AG20443 (cell line): ENCODE data around the gene ALDH1B1.

Experiments
- DNase-seq: peaks from one replicate; pipeline ENCODE4 v3.0.0; 2012; ENCODE audit warnings: low spot score, mixed read lengths

Gene ALDH1B1

DNA sequence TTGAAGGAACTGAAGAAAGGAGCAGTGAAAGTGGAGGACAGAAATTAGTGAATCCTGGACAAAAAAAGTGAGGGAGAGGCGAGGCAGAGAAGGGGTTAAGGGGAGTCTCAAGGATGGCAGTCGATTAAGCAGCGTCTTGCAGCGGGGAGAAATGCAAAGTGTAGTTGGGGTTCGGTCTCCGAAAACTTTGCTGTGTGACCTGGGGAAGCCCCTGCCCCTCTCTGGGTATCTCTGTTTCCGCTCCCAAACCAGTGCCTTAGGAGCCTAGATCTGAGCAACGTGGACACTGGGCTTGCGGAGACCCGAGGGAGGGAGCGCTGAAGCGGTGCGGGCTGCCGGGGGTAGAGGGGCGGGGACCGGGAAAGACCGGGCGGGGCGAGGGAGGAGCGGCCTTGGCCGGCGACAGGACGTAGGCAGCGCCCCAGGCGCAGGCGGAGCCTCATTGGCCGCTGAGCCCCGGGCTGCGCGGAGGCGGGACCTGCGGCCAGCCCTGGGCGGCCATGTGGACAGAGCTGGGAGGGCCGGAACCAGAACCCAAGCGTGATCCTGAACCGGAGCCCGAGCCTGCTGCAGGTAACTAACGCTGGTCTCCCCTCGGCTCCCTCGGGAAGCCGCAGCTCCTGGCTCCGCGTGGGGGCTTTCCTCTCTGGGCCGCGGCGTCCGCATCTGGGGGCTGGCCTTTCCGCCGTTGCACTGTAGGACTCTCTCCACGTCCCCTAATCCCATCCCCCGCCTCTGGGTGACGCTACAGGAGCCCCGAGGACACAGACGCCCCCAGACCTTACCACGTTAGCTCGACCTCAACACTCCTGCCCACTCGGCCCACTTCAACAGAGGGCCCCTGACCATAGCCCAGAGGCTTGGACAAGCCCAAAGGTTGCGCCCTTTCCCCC is at the start of gene ALDH1B1:
Gene ALDH1B1 (plus strand): TSS at position 468 of the 893 bp plus-strand sequence. CDS start 3,047 bp downstream, outside the sequence.
- peak; percentile 98 for DNase-seq

DNA sequence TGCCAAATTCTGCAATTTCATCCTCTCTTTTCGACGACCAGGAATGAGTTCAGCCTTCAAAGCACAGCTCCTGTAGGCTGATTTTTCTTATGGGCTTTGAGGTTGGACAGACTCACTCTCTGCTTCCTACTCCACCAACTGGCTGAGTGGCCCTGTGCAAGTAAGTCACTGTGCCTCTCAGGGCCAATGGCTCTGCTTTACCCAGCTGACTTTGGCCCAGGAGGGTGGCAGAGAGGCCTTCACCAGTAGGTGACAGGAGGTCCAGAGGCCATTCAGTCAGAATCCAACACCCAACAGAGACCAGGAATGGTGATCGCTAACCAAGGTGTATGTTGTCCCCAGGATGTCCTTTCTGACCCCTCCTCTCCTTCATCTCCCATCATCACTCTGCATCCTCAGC is 49.5 kb upstream of the ALDH1B1 start:
- no peak for DNase-seq

DNA sequence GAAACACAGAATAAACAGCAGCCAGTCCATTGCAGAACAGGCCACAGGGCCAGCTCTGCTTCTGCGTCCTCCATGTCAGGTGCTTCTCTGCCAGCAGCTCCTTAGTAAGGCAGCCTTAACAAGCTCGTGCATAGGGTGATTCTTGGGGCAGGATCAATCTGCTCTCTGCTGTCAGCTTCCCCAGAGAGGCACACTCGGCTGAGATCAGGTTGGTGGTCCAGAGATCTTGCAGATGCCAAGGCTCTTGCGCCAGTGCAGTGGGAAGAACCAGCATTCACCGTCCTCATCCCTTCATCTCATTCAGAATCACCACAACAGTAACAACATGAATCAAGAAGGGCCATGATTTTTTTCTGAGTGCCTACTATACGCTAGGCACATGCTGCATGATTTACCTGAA is 49.0 kb upstream of the ALDH1B1 start:
- DNase-seq = no peak

DNA sequence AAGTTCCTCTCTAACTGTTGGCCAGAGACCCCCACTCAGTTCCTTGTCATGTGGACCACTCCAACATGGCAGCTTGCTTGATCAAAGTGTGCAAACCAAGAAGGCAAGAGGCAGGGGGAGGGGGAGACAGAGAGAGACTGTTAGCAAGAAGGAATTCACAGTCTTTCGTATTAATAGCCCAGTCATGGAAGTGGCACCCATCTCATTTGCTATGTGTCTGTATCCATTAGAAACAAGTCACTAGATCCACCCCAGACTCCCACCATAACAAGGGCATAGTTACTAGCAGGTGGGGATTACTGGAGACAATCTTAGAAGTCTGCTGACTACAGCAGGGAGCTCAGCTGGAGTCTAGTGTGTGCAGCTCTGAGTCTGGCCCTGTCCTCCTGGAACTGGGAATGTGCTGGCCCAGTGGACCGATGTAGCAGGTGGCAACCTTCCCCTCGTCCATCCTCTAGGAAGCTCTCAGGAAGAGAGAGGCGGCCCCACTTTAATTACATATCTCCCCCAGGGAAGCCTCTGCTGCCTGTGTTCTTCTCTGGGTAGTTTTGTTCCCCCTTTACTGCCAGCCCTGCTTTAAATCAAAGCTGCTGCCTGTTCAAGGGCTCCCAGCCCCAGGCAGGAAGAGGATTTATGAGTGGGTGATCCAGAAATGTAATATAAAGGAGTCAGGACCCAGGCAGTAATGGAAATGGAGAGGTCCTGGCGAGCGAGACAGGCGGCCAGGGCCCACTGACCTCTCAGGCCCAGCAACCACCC is 47.8 kb upstream of the ALDH1B1 start:
- no peak for DNase-seq

DNA sequence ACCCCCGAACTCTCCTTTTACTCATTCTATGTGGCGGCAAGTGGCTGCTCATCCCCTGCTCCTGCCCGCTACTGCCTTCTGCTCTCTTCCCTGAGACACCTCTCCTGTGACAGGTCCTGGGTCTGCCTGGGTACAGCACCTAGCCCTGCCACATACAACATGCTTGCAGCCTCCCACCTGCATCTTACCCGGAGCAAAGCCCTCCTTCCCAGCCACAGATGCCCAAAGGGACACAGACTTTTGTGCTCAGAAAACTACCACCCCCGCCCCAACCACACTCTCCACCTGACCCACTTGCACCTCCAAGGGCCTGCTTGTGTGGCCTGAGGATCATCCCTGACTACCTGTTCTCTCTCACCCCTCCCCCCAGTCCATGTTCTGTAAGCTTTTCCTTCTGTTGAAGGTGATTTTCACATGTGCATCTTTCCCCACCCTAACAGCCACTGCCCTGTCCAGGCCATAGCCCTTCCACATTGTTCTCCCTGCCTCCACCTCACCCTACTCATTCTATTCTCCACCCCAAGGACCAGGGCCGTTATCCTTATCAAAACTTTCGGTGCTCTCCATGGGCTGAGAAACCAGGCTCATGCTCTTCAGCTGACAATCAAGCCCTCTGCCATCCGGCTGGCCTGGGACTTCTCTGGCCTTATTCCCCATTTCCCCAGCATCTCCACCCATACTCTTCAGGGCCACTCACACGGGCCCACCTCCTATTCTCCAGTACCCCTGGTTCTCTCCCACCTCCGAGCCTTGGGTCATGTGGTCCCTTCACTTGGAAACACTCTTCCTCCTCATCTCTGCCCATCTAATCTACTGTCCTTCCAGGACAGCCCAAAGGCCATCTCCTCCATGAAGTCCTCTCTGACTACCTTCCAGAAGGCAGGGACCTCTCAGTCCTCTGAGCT is 46.4 kb upstream of the ALDH1B1 start:
- no peak for DNase-seq

DNA sequence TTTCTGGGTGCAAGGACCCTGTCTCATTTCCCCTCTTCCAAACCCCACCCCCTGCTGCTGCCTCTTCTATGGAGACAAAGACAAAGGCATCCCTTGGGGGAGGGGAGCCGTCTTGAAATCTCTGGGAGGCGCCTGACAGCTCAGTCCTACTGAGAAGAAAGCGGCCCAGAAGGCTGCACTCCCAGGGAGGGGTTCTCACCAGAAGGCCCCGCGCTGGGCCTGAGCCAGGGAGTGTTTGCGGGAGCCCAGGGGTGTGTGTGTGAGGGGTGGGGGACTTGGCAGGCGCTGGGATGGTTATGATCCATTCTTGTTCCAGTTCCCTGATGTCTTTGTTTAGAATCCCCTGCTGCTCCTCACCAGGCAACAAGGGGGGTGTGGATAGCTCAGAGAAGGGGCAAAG is 45.7 kb upstream of the ALDH1B1 start:
- DNase-seq = no peak

DNA sequence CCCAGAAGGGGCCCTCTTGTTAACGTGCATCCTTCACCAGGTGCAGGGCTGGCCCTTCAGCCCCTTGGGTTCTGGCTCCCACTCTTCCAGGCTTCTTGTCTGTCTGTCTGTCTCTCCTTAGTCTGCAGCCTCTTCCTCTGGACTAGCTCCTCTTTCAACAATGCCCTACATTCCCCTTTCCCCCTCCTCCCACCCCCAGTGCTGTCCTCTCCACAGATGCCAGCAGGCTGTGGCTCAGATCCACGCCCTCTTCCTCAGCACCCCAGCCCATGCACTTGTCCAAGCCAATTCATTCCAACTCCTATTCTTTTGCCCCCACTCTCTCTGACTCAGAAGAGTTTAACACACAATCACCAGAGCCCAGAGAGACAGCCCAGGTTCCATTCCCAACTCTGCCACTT is 45.2 kb upstream of the ALDH1B1 start:
- no peak for DNase-seq

DNA sequence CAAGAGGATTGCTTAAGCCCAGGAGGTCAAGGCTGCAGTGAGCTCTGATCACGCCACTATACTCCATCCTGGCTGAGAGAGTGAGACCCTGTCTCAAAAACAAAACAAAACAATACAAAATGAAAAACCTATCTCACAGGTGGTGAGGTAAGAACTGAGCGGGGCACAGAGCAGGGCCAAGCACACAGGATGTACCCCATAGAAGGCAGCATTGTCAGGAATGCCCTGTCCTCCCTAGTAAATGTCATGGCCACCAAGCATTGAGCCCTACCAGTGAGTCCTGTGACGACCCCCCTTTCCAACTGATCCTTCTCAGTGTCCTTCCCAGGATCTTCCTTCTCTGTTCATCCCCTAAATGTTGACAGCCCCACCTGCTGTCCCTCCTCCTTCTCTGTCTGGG is 44.6 kb upstream of the ALDH1B1 start:
- DNase-seq = no peak

DNA sequence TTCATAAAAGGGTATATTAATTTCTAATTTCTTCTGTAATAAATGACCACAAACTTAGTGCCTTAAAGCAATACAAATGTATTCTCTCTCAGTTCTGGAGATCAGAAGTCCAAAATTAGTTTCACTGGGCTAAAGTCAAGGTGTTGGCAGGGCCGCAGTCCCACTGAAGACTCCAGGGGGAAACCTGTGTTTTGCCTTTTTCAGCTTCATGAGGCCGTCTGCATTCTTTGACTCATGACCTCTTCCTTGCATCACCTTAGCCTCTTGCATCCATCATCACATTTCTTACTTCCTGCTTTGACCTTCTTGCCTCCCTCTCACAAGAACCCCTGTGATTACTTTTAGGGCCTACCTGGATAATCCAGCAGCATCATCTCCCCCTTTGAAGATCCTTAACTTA is 42.0 kb upstream of the ALDH1B1 start:
- no peak for DNase-seq

DNA sequence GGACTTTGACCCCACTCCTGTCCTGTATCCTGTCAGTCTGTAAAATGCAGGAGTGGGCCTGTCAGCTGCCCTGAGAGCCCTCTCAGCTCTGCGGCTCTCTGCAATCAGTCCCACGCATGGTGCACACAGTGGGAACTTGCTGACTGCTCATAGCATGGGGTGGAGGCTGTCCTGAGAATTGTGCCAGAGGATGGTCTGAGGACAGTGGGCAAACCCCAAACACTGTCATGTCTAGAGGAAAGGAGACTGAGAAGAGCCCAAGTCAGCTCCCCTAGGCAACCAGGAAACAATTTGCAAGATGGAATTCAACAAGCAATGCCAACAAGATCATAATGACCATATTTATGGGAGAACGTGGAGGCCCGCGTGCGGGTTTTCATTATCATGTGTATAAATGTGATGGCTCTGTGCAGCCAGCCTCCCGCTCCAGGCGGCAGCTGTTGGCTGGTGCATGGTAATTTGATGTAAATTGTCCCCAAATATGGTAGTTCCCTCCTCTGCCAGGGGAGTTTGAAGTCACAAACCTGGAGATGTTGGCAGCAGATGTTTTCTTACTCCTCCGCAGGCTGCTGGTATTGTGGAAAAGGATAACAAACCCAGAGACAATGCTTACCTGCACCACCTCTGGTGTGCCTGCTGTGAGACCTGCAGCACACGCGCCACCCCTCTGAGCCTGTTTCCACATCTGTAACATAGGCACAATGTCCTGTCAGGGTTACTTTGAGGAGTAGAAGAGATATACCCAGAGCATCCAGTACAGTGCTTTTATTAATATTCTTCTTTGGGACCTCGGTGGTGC is 39.8 kb upstream of the ALDH1B1 start:
- DNase-seq = peak; percentile 22

DNA sequence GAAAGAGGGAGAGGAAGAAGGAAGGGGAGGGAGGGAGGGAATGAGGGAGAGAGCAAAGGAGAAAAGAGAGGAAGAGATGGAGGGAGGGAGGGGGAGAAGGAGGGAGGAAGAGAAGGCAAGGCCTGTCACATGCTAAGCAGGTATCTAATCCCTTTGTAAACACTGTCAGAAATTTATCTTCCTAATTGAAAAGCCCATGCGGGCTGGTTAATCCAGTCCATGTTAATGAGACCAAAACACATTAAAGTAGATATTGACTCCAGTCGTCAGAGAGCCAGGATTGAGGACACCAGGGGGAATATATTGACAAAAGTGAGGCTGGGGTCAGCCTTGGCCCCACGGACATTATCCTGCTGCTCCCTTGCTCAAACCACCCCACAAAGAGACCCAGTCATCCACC is 37.4 kb upstream of the ALDH1B1 start:
- no peak for DNase-seq

DNA sequence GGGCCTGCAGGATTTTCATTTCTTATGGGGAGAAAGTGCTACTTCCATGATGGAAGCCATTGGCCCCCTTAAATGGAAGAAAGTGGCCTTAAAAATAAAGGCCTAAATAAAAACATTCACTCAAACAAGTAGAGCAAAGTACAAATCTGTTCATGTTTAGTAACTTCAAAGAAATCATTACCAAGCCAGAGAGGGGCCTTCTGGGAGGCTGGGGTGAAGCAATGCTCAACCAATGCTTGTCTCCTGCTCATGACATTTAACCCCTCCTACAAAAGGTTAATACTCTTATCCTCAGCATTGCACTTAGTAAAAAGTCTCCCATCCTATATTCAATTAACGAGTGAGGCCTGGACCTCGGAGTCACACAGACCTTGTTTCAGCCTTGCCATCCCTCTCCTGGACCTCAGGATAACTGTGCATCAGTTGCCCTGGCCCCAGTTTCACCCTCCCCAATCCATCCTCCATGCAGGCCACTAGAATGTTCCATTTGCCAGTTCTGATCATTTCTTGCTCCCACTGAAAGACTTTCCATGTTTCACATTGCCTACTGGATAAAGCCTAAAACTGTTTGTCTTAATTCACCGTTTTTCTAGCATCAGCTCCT is 36.9 kb upstream of the ALDH1B1 start:
- DNase-seq = no peak

DNA sequence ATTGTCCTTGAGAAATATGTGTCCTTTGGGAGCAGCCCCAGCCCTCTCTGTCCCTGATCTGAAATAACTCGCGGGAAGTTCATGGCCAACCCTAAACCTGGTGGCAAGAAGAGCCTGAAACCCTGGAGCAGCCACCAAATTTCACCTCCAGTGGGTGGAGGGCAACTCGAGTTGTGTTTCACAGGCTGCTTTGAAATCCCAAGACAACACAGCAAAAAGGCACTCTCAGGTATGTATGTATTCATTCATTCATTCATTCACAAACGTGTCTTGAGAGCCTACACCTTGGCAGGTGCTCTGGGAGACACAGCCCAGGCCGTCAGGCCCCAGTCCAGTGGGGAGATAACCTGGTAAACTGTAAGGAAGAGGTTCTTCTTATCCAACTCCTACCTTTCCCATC is 35.7 kb upstream of the ALDH1B1 start:
- no peak for DNase-seq

DNA sequence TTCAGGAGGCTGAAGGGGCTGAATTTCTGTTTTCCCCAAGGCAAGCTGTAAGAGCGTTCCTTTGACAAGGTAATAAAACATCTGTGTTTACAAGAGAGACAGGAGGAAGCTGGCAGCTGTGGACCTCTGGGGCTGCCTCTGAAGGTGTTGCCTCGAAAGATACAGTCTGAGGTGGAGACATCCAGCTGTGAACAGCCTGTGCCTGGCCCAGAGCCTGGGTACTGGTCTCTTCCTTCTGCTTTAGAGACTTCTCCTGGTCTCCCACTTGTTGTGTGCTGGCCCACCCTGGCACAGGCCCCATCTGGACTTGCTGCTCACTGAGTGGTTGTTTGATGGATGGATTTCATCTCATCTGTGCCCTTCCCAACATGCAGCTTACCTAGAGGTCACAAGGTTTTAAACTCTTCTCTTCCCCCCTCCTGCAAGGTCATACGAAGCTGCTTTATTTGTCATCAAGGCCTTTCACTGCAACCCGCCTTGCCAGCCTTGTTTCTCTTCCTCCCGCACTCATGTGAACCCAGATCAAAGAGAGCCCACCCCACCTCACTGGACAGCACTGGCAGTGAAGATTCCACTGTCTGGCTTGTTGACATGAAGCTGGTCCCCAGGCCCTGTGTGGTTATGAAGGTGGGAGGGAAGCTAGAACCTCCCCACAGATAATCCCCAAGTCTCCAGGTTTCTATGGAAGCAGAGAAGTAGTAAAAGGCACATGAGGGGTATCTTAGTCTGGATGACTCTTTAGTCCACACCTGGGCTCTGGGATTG is 35.0 kb upstream of the ALDH1B1 start:
- no peak for DNase-seq

DNA sequence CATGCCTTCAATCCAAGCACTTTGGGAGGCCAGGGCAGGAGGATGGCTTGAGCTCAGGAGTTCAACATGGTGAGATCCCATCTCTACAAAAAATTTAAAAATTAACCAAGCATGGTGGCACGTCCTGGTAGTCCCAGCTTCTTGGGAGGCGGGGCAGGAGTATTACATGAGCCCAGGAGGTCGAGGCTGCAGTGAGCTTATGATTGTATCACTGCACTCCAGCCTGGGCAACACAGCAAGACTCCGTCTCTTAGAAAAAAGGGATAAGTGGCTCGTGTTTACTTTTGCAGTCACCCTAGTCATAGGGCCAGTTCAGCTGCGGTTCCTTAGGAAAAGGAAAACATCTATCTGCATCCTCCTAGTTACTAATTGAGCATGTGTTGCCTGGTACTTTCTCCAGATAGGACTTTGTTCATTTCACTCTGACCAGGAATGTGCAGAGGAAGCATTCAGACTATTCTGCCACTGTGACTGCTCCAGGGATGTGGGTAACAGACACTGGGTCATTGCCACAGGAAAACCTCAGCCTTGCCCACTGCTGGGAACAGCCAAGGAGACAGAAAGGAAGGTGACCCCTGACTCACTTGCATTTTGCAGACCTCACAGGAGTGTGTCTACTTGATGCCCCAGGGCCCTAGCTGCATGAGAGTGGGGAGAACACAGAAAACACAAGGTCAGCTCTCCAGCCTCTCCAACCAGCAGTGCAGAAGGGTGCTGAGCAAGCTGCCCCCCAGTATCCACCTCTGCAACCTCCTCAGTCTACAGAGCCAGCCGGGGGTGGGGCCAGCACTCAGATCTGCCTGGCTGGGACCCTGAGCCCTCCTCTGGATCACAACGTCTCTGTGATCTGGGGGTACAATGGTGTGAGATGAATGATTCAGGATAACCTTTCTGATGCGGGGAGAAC is 33.9 kb upstream of the ALDH1B1 start:
- DNase-seq = no peak

DNA sequence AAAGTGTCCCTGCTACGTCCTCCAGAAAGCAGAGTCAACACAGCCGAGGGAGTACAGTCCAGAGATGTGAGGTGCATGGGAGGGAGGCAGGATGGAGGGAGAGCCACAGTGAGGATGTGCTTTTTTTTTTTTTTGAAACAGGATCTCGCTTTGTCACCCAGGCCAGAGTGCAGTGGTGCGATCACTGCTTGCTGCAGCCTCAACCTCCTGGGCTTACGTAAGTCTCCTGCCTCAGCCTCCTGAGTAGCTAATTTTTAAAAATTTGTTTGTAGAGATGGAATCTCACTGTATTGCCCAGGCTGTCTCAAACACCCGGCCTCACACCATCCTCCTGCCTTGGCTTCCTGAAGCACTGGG is 33.2 kb upstream of the ALDH1B1 start:
- DNase-seq = no peak

DNA sequence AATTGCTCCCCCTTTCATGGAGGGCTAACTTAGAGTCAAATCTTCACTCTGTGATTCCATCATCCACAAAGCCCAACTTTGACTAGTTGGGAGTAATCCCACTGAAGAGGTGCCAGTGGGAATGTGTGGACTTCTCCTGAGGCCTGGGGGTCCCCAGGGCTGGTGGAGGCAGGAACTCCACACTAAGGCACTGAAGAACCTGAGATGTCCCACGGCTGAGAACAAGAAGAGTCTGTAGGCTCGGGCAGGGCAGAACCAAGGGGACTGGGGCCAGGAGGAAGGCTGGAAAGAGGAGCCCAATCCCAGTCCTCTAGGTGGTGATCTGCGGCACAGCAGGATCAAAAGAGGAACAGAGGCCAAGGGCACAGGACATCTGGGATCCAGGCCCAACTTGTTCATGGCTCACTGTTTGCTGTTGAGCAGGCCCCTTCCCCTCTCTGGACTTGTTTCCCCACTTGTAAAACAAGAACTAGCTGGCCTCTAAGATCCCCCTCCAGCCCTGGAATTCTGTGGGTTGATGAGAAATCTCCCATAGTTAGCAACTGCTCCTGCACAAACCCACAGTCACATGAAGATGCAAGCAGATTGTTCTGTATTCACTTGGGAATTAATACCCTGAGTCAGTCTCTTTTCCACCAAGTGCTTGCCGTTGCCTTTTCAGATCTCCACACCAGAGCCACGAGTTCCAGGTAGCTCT is 32.7 kb upstream of the ALDH1B1 start:
- peak; percentile 45 for DNase-seq

DNA sequence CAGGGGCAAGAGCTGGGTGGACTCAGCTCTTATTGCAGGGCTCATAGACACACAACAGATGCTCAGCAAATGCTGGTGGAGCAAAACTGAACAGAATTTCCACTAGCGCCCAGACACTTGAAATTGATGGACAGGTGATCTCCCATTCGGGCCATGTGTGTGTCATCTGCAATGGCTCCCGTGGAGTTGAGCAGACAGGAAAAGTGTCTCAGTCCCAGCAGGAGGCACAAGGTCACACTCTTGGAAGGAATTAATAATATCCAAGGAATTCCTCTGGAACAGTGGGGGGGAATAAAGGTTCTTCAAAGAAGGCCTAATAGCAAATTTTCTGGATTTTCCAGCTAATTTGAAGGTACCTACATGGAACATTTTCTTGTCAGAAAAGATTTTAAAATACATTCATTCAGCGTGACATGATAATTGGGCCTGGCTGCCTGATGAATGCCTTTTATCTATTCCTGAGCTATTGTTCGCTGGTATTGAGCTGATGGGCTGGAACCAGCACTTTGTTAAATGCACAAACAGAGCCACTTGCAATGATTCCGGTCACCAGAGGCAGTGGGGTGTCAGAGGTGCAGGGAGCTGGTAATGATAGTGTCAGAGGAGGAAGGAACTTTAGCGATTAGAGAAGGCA is 31.5 kb upstream of the ALDH1B1 start:
- no peak for DNase-seq
